ENCODE measurements around the gene RPL29. TPM values are rescaled to one million over a fixed set of nuclear protein-coding genes. Genes with fewer than 3 reads are reported as not detected.

The RPL29 gene
- total and polyA plus RNA-seq, 9 donors: 1,785 to 3,982 (median 1,999) TPM

DNA sequence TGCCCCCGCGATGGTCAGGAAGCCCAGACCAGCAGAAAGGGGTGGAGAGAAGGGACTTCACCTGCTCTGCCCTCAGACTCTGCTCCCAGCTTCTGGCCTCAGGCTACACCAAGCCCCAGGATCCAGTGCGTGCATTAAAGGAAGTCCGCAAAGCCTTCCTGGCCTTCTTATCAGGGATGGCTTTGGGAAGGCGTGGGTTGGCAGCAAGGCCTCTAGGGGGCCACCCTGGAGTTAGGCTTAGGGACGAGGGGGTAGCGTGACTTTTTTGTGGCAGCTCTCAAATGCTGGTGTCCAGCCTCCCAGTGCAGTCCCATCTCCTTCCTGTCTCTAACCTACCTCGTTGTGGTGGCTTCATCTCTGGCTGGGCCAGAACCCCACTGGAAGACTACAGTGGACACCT lies 18.9 kb upstream of the RPL29 start:
- intact Hi-C loops (cut with DNase I): no loop called here
- Histone ChIP-seq H3K36me3 (no peaks in the 10 kb centered on the region), H3K27me3 (no peaks in the 10 kb centered on the region), H3K4me1 (ENCODE audit: insufficient read depth) (no peaks in the 10 kb centered on the region), H3K27ac (no peak overlapping the region), H3K4me3 (no peak overlapping the region), H3K9me3 (no peaks in the 10 kb centered on the region)
- 79 to 83% (median 82%) methylated on average over 8 of the region's 8 CpGs for WGBS, 3 donors
- TF ChIP-seq, protein P1, sequence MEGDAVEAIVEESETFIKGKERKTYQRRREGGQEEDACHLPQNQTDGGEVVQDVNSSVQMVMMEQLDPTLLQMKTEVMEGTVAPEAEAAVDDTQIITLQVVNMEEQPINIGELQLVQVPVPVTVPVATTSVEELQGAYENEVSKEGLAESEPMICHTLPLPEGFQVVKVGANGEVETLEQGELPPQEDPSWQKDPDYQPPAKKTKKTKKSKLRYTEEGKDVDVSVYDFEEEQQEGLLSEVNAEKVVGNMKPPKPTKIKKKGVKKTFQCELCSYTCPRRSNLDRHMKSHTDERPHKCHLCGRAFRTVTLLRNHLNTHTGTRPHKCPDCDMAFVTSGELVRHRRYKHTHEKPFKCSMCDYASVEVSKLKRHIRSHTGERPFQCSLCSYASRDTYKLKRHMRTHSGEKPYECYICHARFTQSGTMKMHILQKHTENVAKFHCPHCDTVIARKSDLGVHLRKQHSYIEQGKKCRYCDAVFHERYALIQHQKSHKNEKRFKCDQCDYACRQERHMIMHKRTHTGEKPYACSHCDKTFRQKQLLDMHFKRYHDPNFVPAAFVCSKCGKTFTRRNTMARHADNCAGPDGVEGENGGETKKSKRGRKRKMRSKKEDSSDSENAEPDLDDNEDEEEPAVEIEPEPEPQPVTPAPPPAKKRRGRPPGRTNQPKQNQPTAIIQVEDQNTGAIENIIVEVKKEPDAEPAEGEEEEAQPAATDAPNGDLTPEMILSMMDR (IDR thresholded peaks at IDR 0.05): no peak
- TF ChIP-seq POLR2A (IDR thresholded peaks at IDR 0.05) (no peak), EP300 (IDR thresholded peaks at IDR 0.05) (no peak)
- DNase-seq: no peak

DNA sequence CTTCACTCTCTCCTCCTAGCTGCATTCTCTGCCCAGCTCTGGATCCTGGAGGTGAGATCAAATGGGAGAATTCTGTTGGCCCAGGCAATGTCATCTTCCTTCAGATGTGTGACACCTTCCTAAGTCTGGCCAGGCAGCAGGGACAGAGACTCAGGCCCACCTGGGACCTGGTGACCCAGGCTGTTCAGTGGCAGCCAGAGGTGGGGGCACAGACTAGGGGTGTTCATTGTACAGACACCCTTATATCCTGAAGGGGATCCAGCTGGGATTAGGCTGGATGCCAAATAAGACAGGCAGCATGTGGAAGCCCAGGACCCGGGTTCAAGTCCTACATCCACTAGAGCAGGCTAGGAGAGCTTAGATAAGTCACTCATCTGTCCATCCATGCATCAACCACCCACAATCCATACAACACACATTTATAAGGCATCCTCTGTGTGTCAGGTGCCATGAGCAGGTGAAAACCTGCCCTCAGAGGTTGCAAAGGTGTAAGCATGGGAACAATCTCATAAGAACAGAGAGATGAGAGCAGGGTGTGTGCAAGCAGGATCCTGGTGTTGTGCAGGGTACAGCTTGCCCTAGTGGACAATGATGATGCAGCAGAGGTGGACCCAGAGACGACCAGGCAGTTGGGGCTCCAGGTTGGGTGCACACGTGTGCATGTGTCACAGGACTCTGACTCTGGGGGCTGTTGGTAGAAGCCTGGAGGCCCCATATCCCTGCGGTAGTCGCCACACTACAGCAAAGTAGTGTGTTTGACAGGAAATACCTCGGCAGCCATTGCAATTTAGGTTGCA lies 18.3 kb upstream of the RPL29 start:
- Histone ChIP-seq H3K27ac (no peak overlapping the region), H3K9me3 (no peaks in the 10 kb centered on the region), H3K4me1 (ENCODE audit: insufficient read depth) (no peaks in the 10 kb centered on the region), H3K4me3 (no peak overlapping the region), H3K36me3 (no peaks in the 10 kb centered on the region), H3K27me3 (no peaks in the 10 kb centered on the region)
- WGBS, 3 donors: 79 to 93% (median 82%) methylated on average over 6 of the region's 6 CpGs
- TF ChIP-seq POLR2A (IDR thresholded peaks at IDR 0.05) (no peak), EP300 (IDR thresholded peaks at IDR 0.05) (no peak)
- TF ChIP-seq, protein P1 (IDR thresholded peaks at IDR 0.05): no peak
- no peak for DNase-seq
- intact Hi-C loops (cut with DNase I): no loop called here

DNA sequence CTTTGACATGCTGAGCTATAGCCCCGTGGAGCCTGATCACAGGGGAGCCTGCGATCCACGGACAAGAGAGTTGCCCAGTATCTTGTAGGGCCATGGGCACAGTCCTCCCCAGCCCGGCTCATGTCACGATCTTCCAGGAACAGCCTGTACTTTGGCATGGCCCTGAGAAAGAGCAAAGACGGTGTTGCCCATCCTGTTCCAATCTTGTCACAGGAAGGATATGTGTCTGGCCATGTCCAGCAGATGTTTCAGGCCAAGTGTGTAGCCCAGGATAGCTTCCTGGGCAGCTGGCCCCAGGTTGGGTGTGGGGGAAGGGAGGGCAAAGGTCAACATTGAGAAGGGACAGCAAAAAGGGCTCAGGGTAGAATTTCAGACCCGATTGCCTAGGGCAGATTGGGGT lies 17.0 kb upstream of the RPL29 start:
- DNase-seq: no peak
- intact Hi-C loops (cut with DNase I): no loop called here
- Histone ChIP-seq H3K9me3 (no peaks in the 10 kb centered on the region), H3K4me3 (no peak overlapping the region), H3K36me3 (no peaks in the 10 kb centered on the region), H3K4me1 (ENCODE audit: insufficient read depth) (no peaks in the 10 kb centered on the region), H3K27me3 (no peaks in the 10 kb centered on the region), H3K27ac (no peak overlapping the region)
- 63 to 85% (median 69%) methylated on average over 7 of the region's 7 CpGs for WGBS, 3 donors
- TF ChIP-seq POLR2A (IDR thresholded peaks at IDR 0.05): no peak
- TF ChIP-seq, protein P1 (IDR thresholded peaks at IDR 0.05): no peak
- no peak for TF ChIP-seq EP300 (IDR thresholded peaks at IDR 0.05)

DNA sequence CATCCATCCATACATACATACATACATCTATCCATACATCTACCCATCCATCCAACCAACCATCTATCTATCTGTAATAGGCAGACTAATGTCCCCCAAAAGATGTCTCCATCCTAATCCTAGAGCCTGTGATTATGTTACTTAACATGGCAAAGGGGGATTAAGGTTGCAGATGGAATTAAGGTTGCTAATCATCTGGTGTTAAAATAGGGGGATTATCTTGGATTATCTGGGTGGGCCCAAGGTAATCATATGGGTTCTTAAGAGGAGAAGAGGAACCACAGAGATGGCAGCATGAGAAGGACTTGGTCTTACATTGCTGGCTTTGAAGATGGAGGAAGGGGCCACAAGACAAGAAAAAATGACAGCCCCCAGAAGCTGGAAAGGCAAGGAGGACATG lies 14.7 kb upstream of the RPL29 start:
- no peaks in the 10 kb centered on the region for H3K27me3 ChIP-seq
- intact Hi-C loops (cut with DNase I): no loop called here
- no peaks in the 10 kb centered on the region for H3K9me3 ChIP-seq
- no peaks in the 10 kb centered on the region for H3K36me3 ChIP-seq
- H3K4me1 ChIP-seq (ENCODE audit: insufficient read depth): peaks cover 8% of the 10 kb centered on the region
- H3K27ac ChIP-seq: no peak overlapping the region
- DNase-seq: no peak
- no peak overlapping the region for H3K4me3 ChIP-seq
- TF ChIP-seq POLR2A (IDR thresholded peaks at IDR 0.05): no peak
- TF ChIP-seq, protein P1 (IDR thresholded peaks at IDR 0.05): no peak
- TF ChIP-seq EP300 (IDR thresholded peaks at IDR 0.05): no peak

All from ovary (tissue), 9 donors.